DOHH2 (cell line): ENCODE results near the gene SEPTIN1.
A peak's percentile ranks its signal among the peaks of the same experiment; 100 is the strongest.

Experiments used
- H3F3A ChIP-seq: fragments of 200-600 bp; sonication (generic), shearing (Covaris generic); 2 replicates; pipeline ENCODE4 v1.6.0; 2016; ENCODE audit warnings: antibody characterized with exemption, mild to moderate bottlenecking; ENCODE audit not compliant: control insufficient read depth, insufficient read depth
- H3K27ac ChIP-seq: fragments of 200-600 bp; sonication (generic); 2 replicates; pipeline ENCODE4 v1.5.1; 2014; ENCODE audit warnings: low read depth, mild to moderate bottlenecking, low read length, moderate library complexity
- H3K27me3 ChIP-seq: fragments of 200-600 bp; sonication (generic); 2 replicates; pipeline ENCODE4 v1.6.1; 2014; ENCODE audit warnings: mild to moderate bottlenecking, low read length, mixed read lengths; ENCODE audit not compliant: control insufficient read depth
- H3K36me3 ChIP-seq: fragments of 200-600 bp; sonication (generic); 2 replicates; pipeline ENCODE4 v1.6.1; 2014; ENCODE audit warnings: mild to moderate bottlenecking, low read length, moderate library complexity, mixed read lengths; ENCODE audit not compliant: control insufficient read depth
- H3K4me1 ChIP-seq: fragments of 200-600 bp; sonication (generic); 2 replicates; pipeline ENCODE4 v1.6.1; 2014; ENCODE audit warnings: mild to moderate bottlenecking, low read length, mixed read lengths; ENCODE audit not compliant: control insufficient read depth
- H3K4me2 ChIP-seq: fragments of 200-600 bp; sonication (generic); 2 replicates; pipeline ENCODE4 v1.6.0; 2014; ENCODE audit warnings: mild to moderate bottlenecking, low read length, moderate library complexity
- H3K4me3 ChIP-seq: fragments of 200-600 bp; sonication (generic); 2 replicates; pipeline ENCODE4 v1.5.1; 2014; ENCODE audit warnings: mild to moderate bottlenecking, low read length, mixed read lengths
- H3K79me2 ChIP-seq: fragments of 200-600 bp; sonication (generic); 2 replicates; pipeline ENCODE4 v1.6.1; 2014; ENCODE audit warnings: mild to moderate bottlenecking, low read length, mixed read lengths; ENCODE audit not compliant: control insufficient read depth
- H3K9me2 ChIP-seq: fragments of 200-600 bp; sonication (generic); replicated peaks from 2 replicates; pipeline ENCODE4 v1.6.1; 2014; ENCODE audit warnings: mild to moderate bottlenecking, low read length, mixed read lengths; ENCODE audit not compliant: control insufficient read depth
- H3K9me3 ChIP-seq: fragments of 200-600 bp; sonication (generic); 2 replicates; pipeline ENCODE4 v1.6.1; 2014; ENCODE audit warnings: antibody characterized with exemption, low read length, mixed read lengths; ENCODE audit not compliant: control insufficient read depth, insufficient read depth
- H4K20me1 ChIP-seq: fragments of 200-600 bp; sonication (generic); 2 replicates; pipeline ENCODE4 v1.6.0; 2014; ENCODE audit warnings: low read depth, mild to moderate bottlenecking, antibody characterized with exemption, low read length, moderate library complexity; ENCODE audit not compliant: control insufficient read depth, insufficient read depth
- CTCF ChIP-seq: fragments of 200-600 bp; sonication (generic); IDR thresholded peaks from one replicate; pipeline ENCODE4 v1.5.1; 2014; ENCODE audit warnings: antibody characterized with exemption, mild to moderate bottlenecking, low read depth, low read length; ENCODE audit not compliant: poor library complexity, severe bottlenecking
- EZH2phosphoT487 ChIP-seq: fragments of 200-600 bp; sonication (generic); IDR thresholded peaks from 2 replicates; pipeline ENCODE4 v1.6.1; 2017; ENCODE audit warnings: borderline replicate concordance, mild to moderate bottlenecking, antibody characterized with exemption, low read length, moderate library complexity, mixed read lengths

Gene SEPTIN1

GRCh38 chr16:30368122-30368791 lies 14.1 kb downstream of the SEPTIN1 start:
- peaks cover 8% of the 10 kb centered on the region for H4K20me1 ChIP-seq
- no peak for TF ChIP-seq EZH2phosphoT487
- no peak for TF ChIP-seq CTCF
- H3K9me2 ChIP-seq = no peaks in the 10 kb centered on the region
- peak overlapping the region; percentile 90 for H3K4me3 ChIP-seq
- peaks cover 39% of the 10 kb centered on the region for H3K4me1 ChIP-seq
- 0 out of 2 replicates have a peak overlapping the region, but pooled peaks have one; percentile 3 for H3K27ac ChIP-seq
- no peaks in the 10 kb centered on the region for H3K27me3 ChIP-seq
- peaks cover 4% of the 10 kb centered on the region; the same call in 1 of the 2 replicates for H3F3A ChIP-seq
- H3K9me3 ChIP-seq = no peaks in the 10 kb centered on the region
- peaks cover 67% of the 10 kb centered on the region for H3K79me2 ChIP-seq
- H3K36me3 ChIP-seq = peaks cover 57% of the 10 kb centered on the region
- H3K4me2 ChIP-seq = peak overlapping the region; percentile 75

- no peak for TF ChIP-seq EZH2phosphoT487
- TF ChIP-seq CTCF = no peak
- Histone ChIP-seq H3K4me2 (peak overlapping the region; percentile 75), H3K36me3 (peaks cover 65% of the 10 kb centered on the region), H3F3A (peaks cover 7% of the 10 kb centered on the region; the same call in 1 of the 2 replicates), H3K27ac (no peak overlapping the region), H4K20me1 (peaks cover 8% of the 10 kb centered on the region), H3K9me3 (no peaks in the 10 kb centered on the region), H3K4me3 (peak overlapping the region; percentile 90), H3K27me3 (no peaks in the 10 kb centered on the region), H3K9me2 (no peaks in the 10 kb centered on the region), H3K4me1 (peaks cover 36% of the 10 kb centered on the region), H3K79me2 (peaks cover 75% of the 10 kb centered on the region)
These were observed 14.9 kb downstream of the SEPTIN1 start for GRCh38 chr16:30367349-30368009.

DNA sequence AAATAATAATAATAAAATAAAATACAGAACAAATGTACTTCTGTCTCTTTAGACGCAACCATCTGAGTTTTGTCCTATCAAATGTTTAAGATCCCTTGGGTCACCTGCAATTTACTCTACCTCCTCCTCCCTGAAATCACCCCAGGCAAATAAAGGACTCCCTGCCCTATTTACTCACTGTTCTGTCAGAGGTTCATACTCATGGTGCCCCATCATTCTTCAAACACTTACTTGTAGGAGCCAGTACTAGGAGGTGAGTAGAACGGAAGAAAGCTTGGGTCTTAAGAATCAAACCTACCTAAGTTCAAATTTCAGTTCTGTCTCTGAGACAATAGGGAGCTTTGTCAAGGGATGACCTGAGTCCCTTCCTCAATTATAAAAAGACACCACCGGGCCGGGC lies 15.8 kb downstream of the SEPTIN1 start:
- Histone ChIP-seq H3K4me3 (0 out of 2 replicates have a peak overlapping the region, but pooled peaks have one; percentile 15), H3K4me1 (peaks cover 26% of the 10 kb centered on the region), H3K79me2 (peaks cover 80% of the 10 kb centered on the region), H3K27me3 (no peaks in the 10 kb centered on the region), H3K9me2 (no peaks in the 10 kb centered on the region), H3K4me2 (peak overlapping the region; percentile 75), H4K20me1 (peaks cover 8% of the 10 kb centered on the region), H3K27ac (no peak overlapping the region), H3K9me3 (no peaks in the 10 kb centered on the region), H3K36me3 (peaks cover 69% of the 10 kb centered on the region), H3F3A (peaks cover 7% of the 10 kb centered on the region; the same call in 1 of the 2 replicates)
- TF ChIP-seq CTCF (no peak), EZH2phosphoT487 (no peak)
